HL-60 (cell line): Measurements from ENCODE around the gene AKAP8L.

Experiments used
- DNase-seq, 2 experiments: peaks; one replicate each; pipeline ENCODE4 v3.0.0-alpha.2; 2010 to 2020; ENCODE audit warnings: low read depth in 1 of 2, low spot score in 1 of 2
- H3K27ac ChIP-seq: fragments of 250-450 bp; sonication (Bioruptor Pico); replicated peaks from 2 replicates; pipeline ENCODE4 v1.5.1; 2020; ENCODE audit warnings: mild to moderate bottlenecking, moderate library complexity
- H3K27me3 ChIP-seq: fragments of 250-450 bp; sonication (Bioruptor Pico); 2 replicates; pipeline ENCODE4 v1.5.1; 2021; ENCODE audit warnings: mild to moderate bottlenecking, moderate library complexity; ENCODE audit not compliant: insufficient read depth, poor library complexity, severe bottlenecking
- H3K4me3 ChIP-seq: replicated peaks from 2 replicates; pipeline ENCODE4 v1.5.1; 2011; ENCODE audit warnings: mild to moderate bottlenecking, control low read depth, low read length; ENCODE audit not compliant: insufficient read depth
- CTCF ChIP-seq: IDR thresholded peaks from one replicate; pipeline ENCODE4 v1.5.1; 2011; ENCODE audit warnings: low read length, control low read depth, inconsistent platforms; ENCODE audit not compliant: insufficient read depth
- GABPA ChIP-seq: IDR thresholded peaks from 2 replicates; pipeline ENCODE4 v1.6.1; 2012; ENCODE audit warnings: low read depth
- POLR2AphosphoS5 ChIP-seq: IDR thresholded peaks from 2 replicates; pipeline ENCODE4 v1.6.1; 2012; ENCODE audit warnings: low read depth
- REST ChIP-seq: IDR thresholded peaks from 2 replicates; pipeline ENCODE4 v1.6.1; 2012; ENCODE audit warnings: low read depth; ENCODE audit not compliant: insufficient replicate concordance
- SPI1 ChIP-seq: IDR thresholded peaks from 2 replicates; pipeline ENCODE4 v1.6.1; 2012; ENCODE audit warnings: low read depth, mild to moderate bottlenecking, borderline replicate concordance

AKAP8L gene

GRCh38 chr19:15425321-15425950, 6.6 kb upstream of the AKAP8L start:
- no peak for TF ChIP-seq POLR2AphosphoS5
- TF ChIP-seq GABPA, result no peak
- no peak for TF ChIP-seq CTCF
- no peak for TF ChIP-seq REST
- TF ChIP-seq SPI1, result no peak
- Histone ChIP-seq H3K27me3 (no peaks in the 10 kb centered on the region), H3K4me3 (no peak overlapping the region), H3K27ac (no peak overlapping the region)
- DNase-seq, result no peak

GRCh38 chr19:15424692-15425272, 6.0 kb upstream of the AKAP8L start:
- H3K27me3 ChIP-seq, result no peaks in the 10 kb centered on the region
- no peak overlapping the region for H3K4me3 ChIP-seq
- H3K27ac ChIP-seq, result no peak overlapping the region
- DNase-seq, result no peak
- TF ChIP-seq GABPA (no peak), REST (no peak), POLR2AphosphoS5 (no peak), CTCF (no peak), SPI1 (no peak)

- Histone ChIP-seq H3K4me3 (no peak overlapping the region), H3K27ac (no peak overlapping the region), H3K27me3 (no peaks in the 10 kb centered on the region)
- TF ChIP-seq REST (no peak), SPI1 (no peak), POLR2AphosphoS5 (no peak), GABPA (no peak), CTCF (no peak)
- DNase-seq, result no peak
Measured at GRCh38 chr19:15424121-15424520, 5.3 kb upstream of the AKAP8L start.
